ENCODE measurements around the gene RPGR.

RPGR gene

GRCh38 chrX:38327007-38327774 lies at the start of gene RPGR:
Gene RPGR, minus strand, starts transcription at chrX:38327509. Its CDS starts 142 bp downstream, at chrX:38327367.
- in situ Hi-C loops (cut with HindIII; ENCODE audit: low sequenced_read_pairs), result no loop called here

GRCh38 chrX:38376747-38377146 lies 49.4 kb upstream of the RPGR start:
- in situ Hi-C loops (cut with HindIII; ENCODE audit: low sequenced_read_pairs), result no loop called here

- in situ Hi-C loops (cut with HindIII; ENCODE audit: low sequenced_read_pairs), result no loop called here
Observed at GRCh38 chrX:38375891-38376290, 48.6 kb upstream of the RPGR start.

- in situ Hi-C loops (cut with HindIII; ENCODE audit: low sequenced_read_pairs), result no loop called here
Observed at GRCh38 chrX:38374431-38374830, 47.1 kb upstream of the RPGR start.

GRCh38 chrX:38371641-38372040 lies 44.3 kb upstream of the RPGR start:
- in situ Hi-C loops (cut with HindIII; ENCODE audit: low sequenced_read_pairs), result no loop called here

- in situ Hi-C loops (cut with HindIII; ENCODE audit: low sequenced_read_pairs), result no loop called here
Observed at GRCh38 chrX:38368774-38369173, 41.5 kb upstream of the RPGR start.

- in situ Hi-C loops (cut with HindIII; ENCODE audit: low sequenced_read_pairs), result no loop called here
Observed at GRCh38 chrX:38365954-38366353, 38.6 kb upstream of the RPGR start.

GRCh38 chrX:38363046-38363445 lies 35.7 kb upstream of the RPGR start:
- in situ Hi-C loops (cut with HindIII; ENCODE audit: low sequenced_read_pairs), result no loop called here

- in situ Hi-C loops (cut with HindIII; ENCODE audit: low sequenced_read_pairs), result no loop called here
Observed at GRCh38 chrX:38357747-38358673, 30.7 kb upstream of the RPGR start.

GRCh38 chrX:38356401-38356800 lies 29.1 kb upstream of the RPGR start:
- in situ Hi-C loops (cut with HindIII; ENCODE audit: low sequenced_read_pairs), result no loop called here

GRCh38 chrX:38352362-38352761 lies 25.1 kb upstream of the RPGR start, which contains the start of gene OTC:
Gene OTC, plus strand, starts transcription at chrX:38352604. Its CDS starts 93 bp downstream, at chrX:38352697.
- in situ Hi-C loops (cut with HindIII; ENCODE audit: low sequenced_read_pairs), result no loop called here

- in situ Hi-C loops (cut with HindIII; ENCODE audit: low sequenced_read_pairs), result no loop called here
Observed at GRCh38 chrX:38351346-38351745, 24.0 kb upstream of the RPGR start.

- in situ Hi-C loops (cut with HindIII; ENCODE audit: low sequenced_read_pairs), result no loop called here
Observed at GRCh38 chrX:38347136-38347535, 19.8 kb upstream of the RPGR start.

GRCh38 chrX:38346150-38346549 lies 18.8 kb upstream of the RPGR start:
- in situ Hi-C loops (cut with HindIII; ENCODE audit: low sequenced_read_pairs), result no loop called here

- in situ Hi-C loops (cut with HindIII; ENCODE audit: low sequenced_read_pairs), result no loop called here
Observed at GRCh38 chrX:38342853-38343778, 15.8 kb upstream of the RPGR start.

GRCh38 chrX:38341442-38341841 lies 14.1 kb upstream of the RPGR start:
- in situ Hi-C loops (cut with HindIII; ENCODE audit: low sequenced_read_pairs), result no loop called here

- in situ Hi-C loops (cut with HindIII; ENCODE audit: low sequenced_read_pairs), result no loop called here
Observed at GRCh38 chrX:38336538-38337240, 9.4 kb upstream of the RPGR start.

- in situ Hi-C loops (cut with HindIII; ENCODE audit: low sequenced_read_pairs), result no loop called here
Observed at GRCh38 chrX:38335382-38335781, 8.1 kb upstream of the RPGR start.

GRCh38 chrX:38332505-38332904 lies 5.2 kb upstream of the RPGR start:
- in situ Hi-C loops (cut with HindIII; ENCODE audit: low sequenced_read_pairs), result no loop called here

GRCh38 chrX:38327775-38328081 lies 419 bp upstream of the RPGR start:
- in situ Hi-C loops (cut with HindIII; ENCODE audit: low sequenced_read_pairs), result no loop called here

Measured in endothelial cell of hepatic sinusoid (primary cell).